ENCODE data around the gene VSTM2L.

The VSTM2L gene

DNA sequence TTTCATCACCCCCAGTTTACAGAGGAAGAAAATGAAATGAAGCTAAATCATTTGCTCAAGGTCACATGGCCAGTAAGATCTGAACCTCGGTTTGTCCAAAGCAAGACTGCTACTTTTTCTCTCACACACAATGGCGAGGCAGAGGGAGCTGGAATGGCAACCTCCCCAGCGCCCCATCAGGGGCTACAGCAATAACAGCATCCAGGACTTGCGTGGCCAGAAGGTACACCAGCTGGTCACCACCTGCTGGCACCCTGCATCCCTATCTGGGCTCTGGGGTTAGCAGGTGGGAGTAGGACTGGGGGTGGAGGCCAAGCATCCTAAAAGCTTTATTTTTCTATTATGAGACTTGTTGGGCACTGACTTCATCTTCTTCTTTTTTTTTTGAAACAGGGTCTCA lies 89.0 kb downstream of the VSTM2L start:
- H3K4me3 ChIP-seq (ENCODE audit: low read depth, low read length): no peak overlapping the region
- TF ChIP-seq, protein P1, sequence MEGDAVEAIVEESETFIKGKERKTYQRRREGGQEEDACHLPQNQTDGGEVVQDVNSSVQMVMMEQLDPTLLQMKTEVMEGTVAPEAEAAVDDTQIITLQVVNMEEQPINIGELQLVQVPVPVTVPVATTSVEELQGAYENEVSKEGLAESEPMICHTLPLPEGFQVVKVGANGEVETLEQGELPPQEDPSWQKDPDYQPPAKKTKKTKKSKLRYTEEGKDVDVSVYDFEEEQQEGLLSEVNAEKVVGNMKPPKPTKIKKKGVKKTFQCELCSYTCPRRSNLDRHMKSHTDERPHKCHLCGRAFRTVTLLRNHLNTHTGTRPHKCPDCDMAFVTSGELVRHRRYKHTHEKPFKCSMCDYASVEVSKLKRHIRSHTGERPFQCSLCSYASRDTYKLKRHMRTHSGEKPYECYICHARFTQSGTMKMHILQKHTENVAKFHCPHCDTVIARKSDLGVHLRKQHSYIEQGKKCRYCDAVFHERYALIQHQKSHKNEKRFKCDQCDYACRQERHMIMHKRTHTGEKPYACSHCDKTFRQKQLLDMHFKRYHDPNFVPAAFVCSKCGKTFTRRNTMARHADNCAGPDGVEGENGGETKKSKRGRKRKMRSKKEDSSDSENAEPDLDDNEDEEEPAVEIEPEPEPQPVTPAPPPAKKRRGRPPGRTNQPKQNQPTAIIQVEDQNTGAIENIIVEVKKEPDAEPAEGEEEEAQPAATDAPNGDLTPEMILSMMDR (IDR thresholded peaks at IDR 0.05; ENCODE audit: borderline replicate concordance, insufficient read depth, low read depth, low read length): no peak

DNA sequence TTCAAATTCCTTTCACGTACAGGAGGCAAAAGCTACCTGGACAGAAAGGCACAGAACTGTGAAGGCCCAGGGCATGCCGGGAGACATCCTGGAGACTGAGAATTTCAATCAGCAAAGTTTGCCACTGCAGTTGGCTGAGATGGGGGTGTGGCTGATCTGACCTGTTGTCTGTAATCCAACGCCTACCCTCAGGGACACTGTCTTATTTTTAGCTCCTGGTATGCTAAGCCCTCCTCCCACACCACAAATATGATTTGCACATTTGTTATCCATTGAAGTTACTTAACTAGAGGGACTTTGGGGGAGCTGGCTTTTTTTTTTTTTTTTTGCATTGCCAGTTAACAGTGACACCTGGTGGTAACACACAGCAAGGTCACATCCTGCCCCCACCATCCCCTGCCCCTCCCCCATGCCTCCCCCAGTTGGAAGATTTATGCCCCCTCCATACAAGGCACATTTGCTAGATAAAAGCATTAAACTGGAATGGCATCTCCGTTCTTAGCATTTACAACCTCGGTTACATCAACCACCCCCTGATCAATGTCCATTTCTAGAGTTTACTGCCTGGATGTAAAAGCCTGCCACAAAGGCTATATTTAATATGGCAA lies 90.0 kb downstream of the VSTM2L start:
- TF ChIP-seq, protein P1 (IDR thresholded peaks at IDR 0.05; ENCODE audit: borderline replicate concordance, insufficient read depth, low read depth, low read length): peak; percentile 61; the same call in 1 of the 2 replicates
- no peak overlapping the region for H3K4me3 ChIP-seq (ENCODE audit: low read depth, low read length)

DNA sequence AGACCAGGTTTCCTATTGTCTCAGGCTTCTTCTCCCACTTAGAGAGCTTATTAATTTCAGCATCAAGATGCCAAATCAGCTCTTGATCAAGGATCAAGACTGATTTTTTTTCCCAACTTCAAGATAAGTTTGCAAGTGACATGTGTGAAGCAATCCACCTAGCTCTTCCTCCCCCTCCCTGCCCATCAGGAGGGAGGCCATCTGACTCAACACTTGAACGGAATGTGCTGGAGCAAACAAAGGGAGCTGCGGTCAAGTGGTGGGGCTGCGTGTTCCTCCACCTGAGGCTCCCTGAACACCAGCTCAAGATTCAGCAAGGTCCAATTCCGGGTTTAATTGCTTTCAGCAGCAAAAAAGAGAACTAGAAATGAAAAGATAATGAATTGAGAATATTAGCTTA lies 91.6 kb downstream of the VSTM2L start:
- TF ChIP-seq, protein P1 (IDR thresholded peaks at IDR 0.05; ENCODE audit: borderline replicate concordance, insufficient read depth, low read depth, low read length): no peak
- no peak overlapping the region for H3K4me3 ChIP-seq (ENCODE audit: low read depth, low read length)
